ENCODE measurements around the gene OR5D14. TPM values are rescaled to one million over a fixed set of nuclear protein-coding genes. Genes with fewer than 3 reads are reported as not detected.

The OR5D14 gene
- total RNA-seq (not detected), polyA plus RNA-seq (not detected)
- long read RNA-seq, donor 1, result 0 reads
- long read RNA-seq, donor 2, result 0 reads
- long read RNA-seq, donor 3, result 0 reads
- long read RNA-seq, donor 4, result 0 reads
- long read RNA-seq, donor 5, result 0 reads
- long read RNA-seq, donor 6, result 0 reads
- long read RNA-seq, donor 7, result 0 reads
- long read RNA-seq, donor 8, result 0 reads
- long read RNA-seq, donor 9, result 0 reads
- long read RNA-seq, donor 10, result 0 reads

- Histone ChIP-seq H3K27me3 (ENCODE audit: control insufficient read depth in 2 of 2, insufficient read depth in 1 of 2, low read length in 1 of 2) (no peaks in the 10 kb centered on the region), H3K9me3 (ENCODE audit: control insufficient read depth in 2 of 2, insufficient read depth in 1 of 2, low read length in 1 of 2) (peaks cover 0 to 6% of the 10 kb centered on the region in 2 donors), H3K36me3 (ENCODE audit: control insufficient read depth in 2 of 2, insufficient read depth in 2 of 2, low read length in 1 of 2) (no peaks in the 10 kb centered on the region), H3K4me3 (ENCODE audit: low read length in 2 of 2) (no peak within 1 kb of the TSS), H3K27ac (ENCODE audit: low read depth in 1 of 2, low read length in 1 of 2) (no peak within 1 kb of the TSS), H3K4me1 (ENCODE audit: control insufficient read depth in 2 of 2, insufficient read depth in 2 of 2, low read length in 2 of 2) (no peaks in the 10 kb centered on the region)
- no peak for DNase-seq (ENCODE audit: low read depth in 6 of 9, low spot score in 9 of 9)
Observed at GRCh38 chr11:55795256-55795655, at the start of gene OR5D14. TSS of gene OR5D14 (plus strand) at chr11:55795556. CDS start at chr11:55795556, 0 bp downstream.

GRCh38 chr11:55773138-55773537, 22.2 kb upstream of the OR5D14 start, which contains the start of gene OR5D13:
TSS of gene OR5D13 (plus strand) at chr11:55773438. CDS start at chr11:55773438, 0 bp downstream.
- peaks cover 0 to 4% of the 10 kb centered on the region in 2 donors for H3K9me3 ChIP-seq (ENCODE audit: control insufficient read depth in 2 of 2, insufficient read depth in 1 of 2, low read length in 1 of 2)
- no peaks in the 10 kb centered on the region for H3K4me1 ChIP-seq (ENCODE audit: control insufficient read depth in 2 of 2, insufficient read depth in 2 of 2, low read length in 2 of 2)
- DNase-seq (ENCODE audit: low read depth in 6 of 9, low spot score in 9 of 9), result no peak
- no peaks in the 10 kb centered on the region for H3K27me3 ChIP-seq (ENCODE audit: control insufficient read depth in 2 of 2, insufficient read depth in 1 of 2, low read length in 1 of 2)
- H3K4me3 ChIP-seq (ENCODE audit: low read length in 2 of 2), result no peak within 1 kb of the TSS
- H3K36me3 ChIP-seq (ENCODE audit: control insufficient read depth in 2 of 2, insufficient read depth in 2 of 2, low read length in 1 of 2), result no peaks in the 10 kb centered on the region
- H3K27ac ChIP-seq (ENCODE audit: low read depth in 1 of 2, low read length in 1 of 2), result no peak within 1 kb of the TSS

GRCh38 chr11:55791606-55792005, 3.8 kb upstream of the OR5D14 start:
- 91% methylated on average over 1 of the region's 1 CpG for WGBS
- no peak for DNase-seq (ENCODE audit: low read depth in 6 of 9, low spot score in 9 of 9)

GRCh38 chr11:55793321-55793720, 2.0 kb upstream of the OR5D14 start:
- Histone ChIP-seq H3K4me3 (ENCODE audit: low read length in 2 of 2) (no peak overlapping the region), H3K27ac (ENCODE audit: low read depth in 1 of 2, low read length in 1 of 2) (no peak overlapping the region), H3K4me1 (ENCODE audit: control insufficient read depth in 2 of 2, insufficient read depth in 2 of 2, low read length in 2 of 2) (no peaks in the 10 kb centered on the region), H3K36me3 (ENCODE audit: control insufficient read depth in 2 of 2, insufficient read depth in 2 of 2, low read length in 1 of 2) (no peaks in the 10 kb centered on the region), H3K27me3 (ENCODE audit: control insufficient read depth in 2 of 2, insufficient read depth in 1 of 2, low read length in 1 of 2) (no peaks in the 10 kb centered on the region), H3K9me3 (ENCODE audit: control insufficient read depth in 2 of 2, insufficient read depth in 1 of 2, low read length in 1 of 2) (peaks cover 0 to 6% of the 10 kb centered on the region in 2 donors)
- no peak for DNase-seq (ENCODE audit: low read depth in 6 of 9, low spot score in 9 of 9)
- WGBS, result 84% methylated on average over 2 of the region's 2 CpGs

More at GRCh38 chr11:55791606-55792005, 3.8 kb upstream of the OR5D14 start:
- Histone ChIP-seq H3K9me3 (ENCODE audit: control insufficient read depth in 2 of 2, insufficient read depth in 1 of 2, low read length in 1 of 2) (peaks cover 0 to 6% of the 10 kb centered on the region in 2 donors), H3K4me3 (ENCODE audit: low read length in 2 of 2) (no peak overlapping the region), H3K4me1 (ENCODE audit: control insufficient read depth in 2 of 2, insufficient read depth in 2 of 2, low read length in 2 of 2) (no peaks in the 10 kb centered on the region), H3K36me3 (ENCODE audit: control insufficient read depth in 2 of 2, insufficient read depth in 2 of 2, low read length in 1 of 2) (no peaks in the 10 kb centered on the region), H3K27ac (ENCODE audit: low read depth in 1 of 2, low read length in 1 of 2) (no peak overlapping the region), H3K27me3 (ENCODE audit: control insufficient read depth in 2 of 2, insufficient read depth in 1 of 2, low read length in 1 of 2) (no peaks in the 10 kb centered on the region)

DNA sequence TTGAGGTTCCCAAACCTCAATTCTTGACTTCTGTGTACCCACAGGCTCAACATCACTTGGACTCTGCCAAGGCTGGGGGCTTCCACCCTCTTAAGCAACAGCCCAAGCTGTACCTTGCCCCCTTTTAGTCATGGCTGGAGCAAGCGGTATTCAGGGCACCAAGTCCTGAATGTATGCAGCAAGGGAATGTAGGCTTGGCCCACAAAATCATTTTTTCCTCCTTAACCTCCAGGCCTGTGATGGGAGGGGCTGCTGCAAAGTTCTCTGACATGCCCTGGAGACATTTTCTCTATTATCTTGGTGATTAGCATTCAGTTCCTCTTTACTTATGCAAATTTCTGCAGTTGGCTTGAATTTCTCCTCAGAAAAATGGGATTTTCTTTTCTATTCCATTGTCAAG, 10.9 kb downstream of the OR5D14 start:
- no peaks in the 10 kb centered on the region for H3K27me3 ChIP-seq (ENCODE audit: control insufficient read depth in 2 of 2, insufficient read depth in 1 of 2, low read length in 1 of 2)
- 98% methylated on average over 1 of the region's 1 CpG for WGBS
- H3K36me3 ChIP-seq (ENCODE audit: control insufficient read depth in 2 of 2, insufficient read depth in 2 of 2, low read length in 1 of 2), result no peaks in the 10 kb centered on the region
- peaks cover 0 to 9% of the 10 kb centered on the region in 2 donors for H3K9me3 ChIP-seq (ENCODE audit: control insufficient read depth in 2 of 2, insufficient read depth in 1 of 2, low read length in 1 of 2)
- H3K4me1 ChIP-seq (ENCODE audit: control insufficient read depth in 2 of 2, insufficient read depth in 2 of 2, low read length in 2 of 2), result no peaks in the 10 kb centered on the region
- no peak overlapping the region for H3K27ac ChIP-seq (ENCODE audit: low read depth in 1 of 2, low read length in 1 of 2)
- DNase-seq (ENCODE audit: low read depth in 6 of 9, low spot score in 9 of 9), result no peak
- no peak overlapping the region for H3K4me3 ChIP-seq (ENCODE audit: low read length in 2 of 2)

DNA sequence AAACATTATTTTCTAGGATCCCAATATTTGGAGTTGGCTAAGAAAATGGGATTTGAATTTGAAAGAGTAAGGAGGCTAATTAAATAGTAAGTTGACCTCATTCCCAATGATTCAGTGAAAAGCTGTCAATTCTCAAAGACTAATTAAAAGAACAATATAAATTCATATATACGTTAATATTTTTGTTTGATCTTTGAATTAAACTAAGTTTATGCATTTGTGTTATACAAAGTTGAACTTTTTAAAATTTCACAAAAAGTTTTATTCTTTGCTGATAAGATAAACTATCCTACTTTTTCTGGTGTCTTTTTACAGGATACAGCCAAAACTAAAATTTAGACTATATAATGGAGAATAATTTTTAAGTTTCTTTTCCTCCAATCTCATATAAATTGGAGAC, 15.7 kb downstream of the OR5D14 start, which contains the start of gene OR5L1:
TSS of gene OR5L1 (plus strand) at position 301 of the 400 bp plus-strand sequence. CDS start 100 bp downstream, outside the sequence.
- no peaks in the 10 kb centered on the region for H3K27me3 ChIP-seq (ENCODE audit: control insufficient read depth in 2 of 2, insufficient read depth in 1 of 2, low read length in 1 of 2)
- H3K9me3 ChIP-seq (ENCODE audit: control insufficient read depth in 2 of 2, insufficient read depth in 1 of 2, low read length in 1 of 2), result peaks cover 0 to 9% of the 10 kb centered on the region in 2 donors
- 98% methylated on average over 1 of the region's 1 CpG for WGBS
- H3K27ac ChIP-seq (ENCODE audit: low read depth in 1 of 2, low read length in 1 of 2), result no peak within 1 kb of the TSS
- DNase-seq (ENCODE audit: low read depth in 6 of 9, low spot score in 9 of 9), result no peak
- H3K36me3 ChIP-seq (ENCODE audit: control insufficient read depth in 2 of 2, insufficient read depth in 2 of 2, low read length in 1 of 2), result no peaks in the 10 kb centered on the region
- no peaks in the 10 kb centered on the region for H3K4me1 ChIP-seq (ENCODE audit: control insufficient read depth in 2 of 2, insufficient read depth in 2 of 2, low read length in 2 of 2)
- H3K4me3 ChIP-seq (ENCODE audit: low read length in 2 of 2), result no peak within 1 kb of the TSS

- WGBS, result 89% methylated on average over 5 of the region's 5 CpGs
- H3K27me3 ChIP-seq (ENCODE audit: control insufficient read depth in 2 of 2, insufficient read depth in 1 of 2, low read length in 1 of 2), result no peaks in the 10 kb centered on the region
- no peaks in the 10 kb centered on the region for H3K36me3 ChIP-seq (ENCODE audit: control insufficient read depth in 2 of 2, insufficient read depth in 2 of 2, low read length in 1 of 2)
Observed at GRCh38 chr11:55819330-55819729, 24.0 kb downstream of the OR5D14 start, which contains the start of gene OR5D18. TSS of gene OR5D18 (plus strand) at chr11:55819630. CDS start at chr11:55819630, 0 bp downstream.

DNA sequence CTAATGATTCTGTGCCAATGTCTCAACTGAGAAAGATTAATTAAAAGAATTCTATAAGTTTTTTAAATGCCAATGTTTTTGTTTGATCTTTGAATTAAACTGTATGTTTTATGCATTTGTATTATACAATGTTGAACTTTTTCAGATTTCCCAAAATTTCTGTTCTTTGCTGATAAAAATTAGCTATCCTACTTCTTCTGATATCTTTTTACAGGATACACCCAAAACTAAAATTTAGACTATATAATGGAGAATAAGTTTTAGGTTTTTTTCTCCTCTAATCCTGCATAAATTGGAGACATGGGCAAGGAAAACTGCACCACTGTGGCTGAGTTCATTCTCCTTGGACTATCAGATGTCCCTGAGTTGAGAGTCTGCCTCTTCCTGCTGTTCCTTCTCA, 31.6 kb downstream of the OR5D14 start, which contains the start of gene OR5L2:
TSS of gene OR5L2 (plus strand) at position 301 of the 400 bp plus-strand sequence. CDS start at position 301, 0 bp downstream.
- no peak within 1 kb of the TSS for H3K4me3 ChIP-seq (ENCODE audit: low read length in 2 of 2)
- no peak for DNase-seq (ENCODE audit: low read depth in 6 of 9, low spot score in 9 of 9)
- no peaks in the 10 kb centered on the region for H3K36me3 ChIP-seq (ENCODE audit: control insufficient read depth in 2 of 2, insufficient read depth in 2 of 2, low read length in 1 of 2)
- no peak within 1 kb of the TSS for H3K27ac ChIP-seq (ENCODE audit: low read depth in 1 of 2, low read length in 1 of 2)
- peaks cover 0 to 1% of the 10 kb centered on the region in 2 donors for H3K9me3 ChIP-seq (ENCODE audit: control insufficient read depth in 2 of 2, insufficient read depth in 1 of 2, low read length in 1 of 2)
- H3K4me1 ChIP-seq (ENCODE audit: control insufficient read depth in 2 of 2, insufficient read depth in 2 of 2, low read length in 2 of 2), result no peaks in the 10 kb centered on the region
- no peaks in the 10 kb centered on the region for H3K27me3 ChIP-seq (ENCODE audit: control insufficient read depth in 2 of 2, insufficient read depth in 1 of 2, low read length in 1 of 2)

More at GRCh38 chr11:55819330-55819729, 24.0 kb downstream of the OR5D14 start, which contains the start of gene OR5D18:
- H3K4me3 ChIP-seq (ENCODE audit: low read length in 2 of 2), result no peak within 1 kb of the TSS
- no peak for DNase-seq (ENCODE audit: low read depth in 6 of 9, low spot score in 9 of 9)
- no peak within 1 kb of the TSS for H3K27ac ChIP-seq (ENCODE audit: low read depth in 1 of 2, low read length in 1 of 2)
- no peaks in the 10 kb centered on the region for H3K4me1 ChIP-seq (ENCODE audit: control insufficient read depth in 2 of 2, insufficient read depth in 2 of 2, low read length in 2 of 2)
- H3K9me3 ChIP-seq (ENCODE audit: control insufficient read depth in 2 of 2, insufficient read depth in 1 of 2, low read length in 1 of 2), result peaks cover 0 to 1% of the 10 kb centered on the region in 2 donors

GRCh38 chr11:55838452-55838851, 43.1 kb downstream of the OR5D14 start, which contains the start of gene OR5D16:
TSS of gene OR5D16 (plus strand) at chr11:55838752. CDS start at chr11:55838752, 0 bp downstream.
- Histone ChIP-seq H3K36me3 (ENCODE audit: control insufficient read depth in 2 of 2, insufficient read depth in 2 of 2, low read length in 1 of 2) (no peaks in the 10 kb centered on the region), H3K27ac (ENCODE audit: low read depth in 1 of 2, low read length in 1 of 2) (no peak within 1 kb of the TSS), H3K9me3 (ENCODE audit: control insufficient read depth in 2 of 2, insufficient read depth in 1 of 2, low read length in 1 of 2) (peaks cover 0 to 6% of the 10 kb centered on the region in 2 donors), H3K4me1 (ENCODE audit: control insufficient read depth in 2 of 2, insufficient read depth in 2 of 2, low read length in 2 of 2) (no peaks in the 10 kb centered on the region), H3K27me3 (ENCODE audit: control insufficient read depth in 2 of 2, insufficient read depth in 1 of 2, low read length in 1 of 2) (no peaks in the 10 kb centered on the region), H3K4me3 (ENCODE audit: low read length in 2 of 2) (no peak within 1 kb of the TSS)
- DNase-seq (ENCODE audit: low read depth in 6 of 9, low spot score in 9 of 9), result no peak
- 29% methylated on average over 3 of the region's 3 CpGs for WGBS
